MM.1S (cell line): ENCODE results near the gene SLC38A11.

Experiments
- DNase-seq: peaks from one replicate; pipeline ENCODE4 v3.0.0-alpha.2; 2015
- H2AFZ ChIP-seq: fragments of 300-600 bp; sonication (generic); 2 replicates; pipeline ENCODE4 v1.6.0; 2016; ENCODE audit warnings: antibody characterized with exemption, low read length
- H3F3A ChIP-seq: fragments of 300-600 bp; sonication (generic); 2 replicates; pipeline ENCODE4 v1.6.1; 2016; ENCODE audit warnings: mild to moderate bottlenecking, antibody characterized with exemption, low read length, moderate library complexity, mixed read lengths; ENCODE audit not compliant: insufficient read depth
- H3K27ac ChIP-seq: fragments of 300-600 bp; sonication (generic); 2 replicates; pipeline ENCODE4 v1.5.1; 2016; ENCODE audit warnings: mild to moderate bottlenecking, low read length
- H3K27me3 ChIP-seq: fragments of 300-600 bp; sonication (generic); replicated peaks from 2 replicates; pipeline ENCODE4 v1.6.0; 2016; ENCODE audit warnings: low read length; ENCODE audit not compliant: insufficient read depth
- H3K36me3 ChIP-seq: fragments of 300-600 bp; sonication (generic); replicated peaks from 2 replicates; pipeline ENCODE4 v1.6.1; 2016; ENCODE audit warnings: mild to moderate bottlenecking, low read length, mixed read lengths; ENCODE audit not compliant: insufficient read depth
- H3K4me1 ChIP-seq: fragments of 300-600 bp; sonication (generic); 2 replicates; pipeline ENCODE4 v1.6.1; 2016; ENCODE audit warnings: low read length, mixed read lengths
- H3K4me2 ChIP-seq: fragments of 300-600 bp; sonication (generic); 2 replicates; pipeline ENCODE4 v1.6.0; 2016; ENCODE audit warnings: low read depth, low read length
- H3K4me3 ChIP-seq: fragments of 300-600 bp; sonication (generic); 2 replicates; pipeline ENCODE4 v1.5.1; 2016; ENCODE audit warnings: low read length, mixed read lengths
- H3K79me2 ChIP-seq: fragments of 300-600 bp; sonication (generic); 2 replicates; pipeline ENCODE4 v1.6.1; 2016; ENCODE audit warnings: mixed run types, low read length, mixed read lengths
- H3K9ac ChIP-seq: fragments of 300-600 bp; sonication (generic); 2 replicates; pipeline ENCODE4 v1.6.1; 2016; ENCODE audit warnings: low read length, mixed read lengths
- H3K9me2 ChIP-seq: fragments of 300-600 bp; sonication (generic); replicated peaks from 2 replicates; pipeline ENCODE4 v1.6.1; 2016; ENCODE audit warnings: mild to moderate bottlenecking, low read length, mixed read lengths; ENCODE audit not compliant: insufficient read depth
- H3K9me3 ChIP-seq: fragments of 300-600 bp; sonication (generic); replicated peaks from 2 replicates; pipeline ENCODE4 v1.6.1; 2016; ENCODE audit warnings: mild to moderate bottlenecking, low read length, mixed read lengths; ENCODE audit not compliant: insufficient read depth
- H4K20me1 ChIP-seq: fragments of 300-600 bp; sonication (generic); 2 replicates; pipeline ENCODE4 v1.6.1; 2016; ENCODE audit warnings: mild to moderate bottlenecking, low read length, moderate library complexity, mixed read lengths; ENCODE audit not compliant: insufficient read depth
- EZH2 ChIP-seq: fragments of 300-600 bp; sonication (generic); optimal IDR thresholded peaks from 2 replicates; pipeline ENCODE3; 2017; ENCODE audit warnings: low read depth, mild to moderate bottlenecking, antibody characterized with exemption, low read length, mixed read lengths
- EZH2phosphoT487 ChIP-seq: fragments of 300-600 bp; sonication (generic); IDR thresholded peaks from 2 replicates; pipeline ENCODE4 v1.6.1; 2018; ENCODE audit warnings: antibody characterized with exemption, low read length
- TF ChIP-seq, protein P1 (sequence below): fragments of 300-600 bp; sonication (generic); IDR thresholded peaks from 2 replicates; pipeline ENCODE4 v1.5.1; 2016; ENCODE audit warnings: antibody characterized with exemption, low read length, mixed read lengths

The SLC38A11 gene

DNA sequence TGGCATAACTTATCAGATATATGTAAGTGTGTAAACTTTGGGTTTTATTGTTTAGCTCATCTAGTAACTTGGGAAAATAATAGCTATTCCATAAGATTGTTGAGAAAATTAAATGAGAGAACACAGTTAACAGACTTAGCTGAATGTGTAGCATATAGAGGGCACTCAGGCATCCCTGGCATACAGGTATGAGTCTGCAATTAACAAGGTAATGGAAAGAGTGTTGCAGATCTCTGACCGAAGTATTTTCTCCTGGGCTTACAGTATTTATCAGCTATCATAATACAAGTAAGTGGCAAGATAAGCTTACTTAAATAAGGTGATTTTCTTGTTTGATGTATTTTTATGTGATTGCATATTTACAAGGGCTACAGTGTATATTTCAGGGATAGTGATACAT lies 105.8 kb downstream of the SLC38A11 start:
- no peaks in the 10 kb centered on the region for H4K20me1 ChIP-seq
- H3K9me2 ChIP-seq, result no peaks in the 10 kb centered on the region
- no peaks in the 10 kb centered on the region for H3F3A ChIP-seq
- no peaks in the 10 kb centered on the region for H3K27me3 ChIP-seq
- no peak overlapping the region for H2AFZ ChIP-seq
- no peaks in the 10 kb centered on the region for H3K9me3 ChIP-seq
- no peak overlapping the region for H3K9ac ChIP-seq
- no peak overlapping the region for H3K4me2 ChIP-seq
- no peaks in the 10 kb centered on the region for H3K36me3 ChIP-seq
- H3K4me3 ChIP-seq, result no peak overlapping the region
- H3K79me2 ChIP-seq, result no peaks in the 10 kb centered on the region
- H3K27ac ChIP-seq, result no peak overlapping the region
- TF ChIP-seq EZH2, result no peak
- TF ChIP-seq, protein P1, sequence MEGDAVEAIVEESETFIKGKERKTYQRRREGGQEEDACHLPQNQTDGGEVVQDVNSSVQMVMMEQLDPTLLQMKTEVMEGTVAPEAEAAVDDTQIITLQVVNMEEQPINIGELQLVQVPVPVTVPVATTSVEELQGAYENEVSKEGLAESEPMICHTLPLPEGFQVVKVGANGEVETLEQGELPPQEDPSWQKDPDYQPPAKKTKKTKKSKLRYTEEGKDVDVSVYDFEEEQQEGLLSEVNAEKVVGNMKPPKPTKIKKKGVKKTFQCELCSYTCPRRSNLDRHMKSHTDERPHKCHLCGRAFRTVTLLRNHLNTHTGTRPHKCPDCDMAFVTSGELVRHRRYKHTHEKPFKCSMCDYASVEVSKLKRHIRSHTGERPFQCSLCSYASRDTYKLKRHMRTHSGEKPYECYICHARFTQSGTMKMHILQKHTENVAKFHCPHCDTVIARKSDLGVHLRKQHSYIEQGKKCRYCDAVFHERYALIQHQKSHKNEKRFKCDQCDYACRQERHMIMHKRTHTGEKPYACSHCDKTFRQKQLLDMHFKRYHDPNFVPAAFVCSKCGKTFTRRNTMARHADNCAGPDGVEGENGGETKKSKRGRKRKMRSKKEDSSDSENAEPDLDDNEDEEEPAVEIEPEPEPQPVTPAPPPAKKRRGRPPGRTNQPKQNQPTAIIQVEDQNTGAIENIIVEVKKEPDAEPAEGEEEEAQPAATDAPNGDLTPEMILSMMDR, result no peak
- no peaks in the 10 kb centered on the region for H3K4me1 ChIP-seq
- no peak for DNase-seq

DNA sequence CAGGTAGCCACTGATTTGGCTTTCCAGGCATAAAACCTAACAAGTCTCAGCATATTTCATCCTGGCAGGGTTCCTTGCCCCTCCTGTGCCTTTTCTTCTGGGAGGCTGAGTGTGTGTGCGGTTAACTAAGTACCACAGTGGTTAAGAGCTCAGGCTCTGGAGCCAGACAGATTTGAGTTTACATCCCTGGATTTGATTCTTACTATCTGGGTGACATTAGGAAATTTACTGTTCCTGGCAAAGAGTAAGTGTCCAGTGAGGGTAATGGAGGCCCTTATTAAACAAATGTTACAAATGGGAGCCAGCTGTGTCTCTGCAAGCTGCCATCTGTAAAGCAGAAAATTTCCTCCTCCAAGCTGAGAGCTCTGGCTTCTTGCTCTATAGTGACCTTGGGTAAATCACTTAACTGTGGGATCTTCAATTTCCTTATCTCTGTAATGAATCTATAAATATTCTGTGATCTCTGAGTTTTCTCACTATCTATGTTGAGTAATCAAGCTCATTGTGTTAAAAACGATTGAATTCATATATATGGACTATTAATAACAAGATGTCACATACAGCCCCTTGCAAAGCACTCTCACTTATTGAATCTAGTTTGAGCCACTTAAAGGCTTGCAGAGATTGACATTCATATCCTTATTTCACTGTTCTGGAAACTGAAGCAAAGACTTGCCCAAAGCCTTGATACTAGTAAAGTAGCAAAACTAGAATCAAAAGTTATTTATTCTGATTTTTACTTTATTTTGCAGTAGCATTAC lies 107.2 kb downstream of the SLC38A11 start:
- no peaks in the 10 kb centered on the region for H3K27me3 ChIP-seq
- H3K79me2 ChIP-seq, result no peaks in the 10 kb centered on the region
- no peak overlapping the region for H3K27ac ChIP-seq
- H3K9me3 ChIP-seq, result no peaks in the 10 kb centered on the region
- no peaks in the 10 kb centered on the region for H3F3A ChIP-seq
- no peak overlapping the region for H3K4me3 ChIP-seq
- H3K9ac ChIP-seq, result no peak overlapping the region
- no peaks in the 10 kb centered on the region for H3K4me1 ChIP-seq
- no peak for DNase-seq
- no peak overlapping the region for H2AFZ ChIP-seq
- H4K20me1 ChIP-seq, result no peaks in the 10 kb centered on the region
- no peaks in the 10 kb centered on the region for H3K36me3 ChIP-seq
- no peaks in the 10 kb centered on the region for H3K9me2 ChIP-seq
- H3K4me2 ChIP-seq, result no peak overlapping the region
- TF ChIP-seq, protein P1, result no peak
- TF ChIP-seq EZH2phosphoT487 (no peak), EZH2 (no peak)

DNA sequence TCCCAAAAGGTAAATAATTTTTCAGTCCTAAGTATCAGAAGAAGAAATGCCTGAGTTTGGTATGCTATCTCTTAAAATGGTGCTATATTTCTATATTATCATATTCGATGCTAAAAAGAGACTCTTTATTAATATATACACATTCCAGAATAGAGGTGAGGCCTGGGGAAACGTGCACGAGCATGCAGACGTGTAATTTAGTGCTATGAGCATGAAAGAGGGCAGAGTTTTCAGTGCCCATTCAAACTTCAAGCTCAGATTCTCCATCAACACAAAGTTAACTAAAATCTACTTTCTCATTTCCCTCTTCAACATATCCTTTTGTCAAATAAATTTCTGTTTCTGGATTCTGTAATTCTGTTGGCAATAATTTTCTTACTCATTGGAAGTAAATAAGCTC lies 108.0 kb downstream of the SLC38A11 start:
- no peak overlapping the region for H3K27ac ChIP-seq
- H3K9ac ChIP-seq, result no peak overlapping the region
- H4K20me1 ChIP-seq, result no peaks in the 10 kb centered on the region
- H3K79me2 ChIP-seq, result no peaks in the 10 kb centered on the region
- H3K4me2 ChIP-seq, result no peak overlapping the region
- H3K4me3 ChIP-seq, result no peak overlapping the region
- H3F3A ChIP-seq, result peaks cover 6% of the 10 kb centered on the region
- TF ChIP-seq EZH2phosphoT487, result no peak
- no peaks in the 10 kb centered on the region for H3K36me3 ChIP-seq
- DNase-seq, result no peak
- 0 out of 2 replicates have a peak, but pooled peaks cover 3% of the 10 kb centered on the region for H3K4me1 ChIP-seq
- H2AFZ ChIP-seq, result no peak overlapping the region
- no peaks in the 10 kb centered on the region for H3K9me2 ChIP-seq
- H3K9me3 ChIP-seq, result no peaks in the 10 kb centered on the region
- no peaks in the 10 kb centered on the region for H3K27me3 ChIP-seq

DNA sequence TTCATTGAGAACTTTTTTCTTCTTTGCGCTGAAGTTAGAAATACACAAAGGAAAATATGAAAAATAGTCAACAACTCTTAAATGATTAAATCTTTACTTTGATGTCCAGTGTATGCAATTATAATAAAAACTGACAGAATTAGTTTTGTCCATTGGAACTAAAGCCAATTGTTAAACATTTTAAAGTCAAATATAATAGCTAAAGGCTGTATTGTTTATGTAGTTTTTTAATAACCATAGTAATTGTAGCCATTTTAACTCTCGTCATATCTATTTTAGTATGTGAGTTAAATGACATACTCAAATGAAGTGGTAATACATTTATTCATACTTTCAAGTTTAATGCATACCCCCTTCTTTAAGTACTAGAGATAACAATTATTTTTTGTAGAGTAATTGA lies 109.0 kb downstream of the SLC38A11 start:
- Histone ChIP-seq H3K9me3 (no peaks in the 10 kb centered on the region), H3K79me2 (no peaks in the 10 kb centered on the region), H3K27me3 (no peaks in the 10 kb centered on the region), H3K4me2 (no peak overlapping the region), H3K9me2 (no peaks in the 10 kb centered on the region), H3K4me1 (0 out of 2 replicates have a peak, but pooled peaks cover 3% of the 10 kb centered on the region), H2AFZ (no peak overlapping the region), H3K36me3 (no peaks in the 10 kb centered on the region), H3K4me3 (no peak overlapping the region), H3K27ac (no peak overlapping the region), H3F3A (peaks cover 14% of the 10 kb centered on the region), H4K20me1 (no peaks in the 10 kb centered on the region), H3K9ac (no peak overlapping the region)
- TF ChIP-seq EZH2, result no peak
- TF ChIP-seq, protein P1, result no peak
- TF ChIP-seq EZH2phosphoT487, result no peak
- DNase-seq, result no peak
